ENCODE data around the gene ZBTB8B. TPM values are rescaled to one million over a fixed set of nuclear protein-coding genes. Genes with fewer than 3 reads are reported as not detected.

The ZBTB8B gene
- total and polyA plus RNA-seq, 2 experiments from 2014 or later, result not detected

GRCh38 chr1:32486463-32487113 lies 21.7 kb downstream of the ZBTB8B start:
- Histone ChIP-seq H3K4me3 (no peak overlapping the region), H3K4me2 (ENCODE audit: unreplicated experiment) (no peak overlapping the region), H3K36me3 (ENCODE audit: low read depth) (no peaks in the 10 kb centered on the region), H3K79me2 (ENCODE audit: insufficient read depth) (no peaks in the 10 kb centered on the region), H3F3A (ENCODE audit: insufficient read depth) (no peaks in the 10 kb centered on the region), H4K20me1 (ENCODE audit: insufficient read depth) (no peaks in the 10 kb centered on the region), H3K9me3 (ENCODE audit: low read depth) (no peaks in the 10 kb centered on the region), H3K9ac (no peak overlapping the region), H3K27ac (no peak overlapping the region), H3K9me2 (ENCODE audit: insufficient read depth) (no peaks in the 10 kb centered on the region), H2AFZ (no peak overlapping the region), H3K27me3 (replicated peaks; ENCODE audit: insufficient read depth) (no peaks in the 10 kb centered on the region), H3K4me1 (ENCODE audit: insufficient read depth) (no peaks in the 10 kb centered on the region)
- no peak for DNase-seq
- no peak for TF ChIP-seq EZH2 (IDR thresholded peaks at IDR 0.05; ENCODE audit: insufficient read depth, poor library complexity, severe bottlenecking)
- no peak for TF ChIP-seq EZH2phosphoT487 (IDR thresholded peaks at IDR 0.05; ENCODE audit: insufficient read depth, low read depth)
- 79 to 80% methylated on average over 7 of the region's 7 CpGs for WGBS, 2 experiments (ENCODE audit: low coverage in 1 of 2, low lambda C conversion rate in 2 of 2, missing lambda C conversion rate in 2 of 2)
- in situ Hi-C loops (cut with MboI), result no loop called here

- H3K4me1 ChIP-seq (ENCODE audit: insufficient read depth), result no peaks in the 10 kb centered on the region
- H3K27ac ChIP-seq, result no peak overlapping the region
- in situ Hi-C loops (cut with MboI), result no loop called here
- H3K9me2 ChIP-seq (ENCODE audit: insufficient read depth), result no peaks in the 10 kb centered on the region
- no peak for TF ChIP-seq EZH2 (IDR thresholded peaks at IDR 0.05; ENCODE audit: insufficient read depth, poor library complexity, severe bottlenecking)
- TF ChIP-seq EZH2phosphoT487 (IDR thresholded peaks at IDR 0.05; ENCODE audit: insufficient read depth, low read depth), result no peak
- H3K9ac ChIP-seq, result no peak overlapping the region
- H3K4me3 ChIP-seq, result no peak overlapping the region
- WGBS, 2 experiments (ENCODE audit: low coverage in 1 of 2, low lambda C conversion rate in 2 of 2, missing lambda C conversion rate in 2 of 2), result 75 to 77% methylated on average over 5 of the region's 5 CpGs
- no peaks in the 10 kb centered on the region for H3K36me3 ChIP-seq (ENCODE audit: low read depth)
- DNase-seq, result no peak
- H3K27me3 ChIP-seq (replicated peaks; ENCODE audit: insufficient read depth), result no peaks in the 10 kb centered on the region
- H3K79me2 ChIP-seq (ENCODE audit: insufficient read depth), result no peaks in the 10 kb centered on the region
- no peaks in the 10 kb centered on the region for H3K9me3 ChIP-seq (ENCODE audit: low read depth)
- H3F3A ChIP-seq (ENCODE audit: insufficient read depth), result no peaks in the 10 kb centered on the region
- H2AFZ ChIP-seq, result no peak overlapping the region
- no peak overlapping the region for H3K4me2 ChIP-seq (ENCODE audit: unreplicated experiment)
- no peaks in the 10 kb centered on the region for H4K20me1 ChIP-seq (ENCODE audit: insufficient read depth)
These were observed 22.3 kb downstream of the ZBTB8B start for GRCh38 chr1:32487182-32487581.

- H3K4me2 ChIP-seq (ENCODE audit: unreplicated experiment), result no peak overlapping the region
- no peaks in the 10 kb centered on the region for H3K9me2 ChIP-seq (ENCODE audit: insufficient read depth)
- 60 to 79% methylated on average over 3 of the region's 3 CpGs for WGBS, 2 experiments (ENCODE audit: low coverage in 1 of 2, low lambda C conversion rate in 2 of 2, missing lambda C conversion rate in 2 of 2)
- H3K27ac ChIP-seq, result no peak overlapping the region
- H3K9me3 ChIP-seq (ENCODE audit: low read depth), result no peaks in the 10 kb centered on the region
- no peak overlapping the region for H3K9ac ChIP-seq
- H2AFZ ChIP-seq, result no peak overlapping the region
- H3K4me1 ChIP-seq (ENCODE audit: insufficient read depth), result no peaks in the 10 kb centered on the region
- in situ Hi-C loops (cut with MboI), result no loop called here
- no peaks in the 10 kb centered on the region for H3K36me3 ChIP-seq (ENCODE audit: low read depth)
- no peaks in the 10 kb centered on the region for H3K27me3 ChIP-seq (replicated peaks; ENCODE audit: insufficient read depth)
- H3F3A ChIP-seq (ENCODE audit: insufficient read depth), result no peaks in the 10 kb centered on the region
- no peak for DNase-seq
- no peaks in the 10 kb centered on the region for H4K20me1 ChIP-seq (ENCODE audit: insufficient read depth)
- TF ChIP-seq EZH2 (IDR thresholded peaks at IDR 0.05; ENCODE audit: insufficient read depth, poor library complexity, severe bottlenecking) (no peak), EZH2phosphoT487 (IDR thresholded peaks at IDR 0.05; ENCODE audit: insufficient read depth, low read depth) (no peak)
- H3K79me2 ChIP-seq (ENCODE audit: insufficient read depth), result no peaks in the 10 kb centered on the region
- H3K4me3 ChIP-seq, result no peak overlapping the region
These were observed 25.0 kb downstream of the ZBTB8B start for GRCh38 chr1:32489774-32490454.

- no peaks in the 10 kb centered on the region for H3K36me3 ChIP-seq (ENCODE audit: low read depth)
- no peaks in the 10 kb centered on the region for H3K79me2 ChIP-seq (ENCODE audit: insufficient read depth)
- no peaks in the 10 kb centered on the region for H3K4me1 ChIP-seq (ENCODE audit: insufficient read depth)
- H2AFZ ChIP-seq, result no peak overlapping the region
- TF ChIP-seq EZH2phosphoT487 (IDR thresholded peaks at IDR 0.05; ENCODE audit: insufficient read depth, low read depth) (no peak), EZH2 (IDR thresholded peaks at IDR 0.05; ENCODE audit: insufficient read depth, poor library complexity, severe bottlenecking) (no peak)
- DNase-seq, result no peak
- H3K4me2 ChIP-seq (ENCODE audit: unreplicated experiment), result no peak overlapping the region
- no peaks in the 10 kb centered on the region for H3K9me3 ChIP-seq (ENCODE audit: low read depth)
- in situ Hi-C loops (cut with MboI), result no loop called here
- no peaks in the 10 kb centered on the region for H4K20me1 ChIP-seq (ENCODE audit: insufficient read depth)
- WGBS, 2 experiments (ENCODE audit: low coverage in 1 of 2, low lambda C conversion rate in 2 of 2, missing lambda C conversion rate in 2 of 2), result 87 to 90% methylated on average over 2 of the region's 2 CpGs
- no peaks in the 10 kb centered on the region for H3F3A ChIP-seq (ENCODE audit: insufficient read depth)
- no peak overlapping the region for H3K27ac ChIP-seq
- H3K9me2 ChIP-seq (ENCODE audit: insufficient read depth), result no peaks in the 10 kb centered on the region
- no peaks in the 10 kb centered on the region for H3K27me3 ChIP-seq (replicated peaks; ENCODE audit: insufficient read depth)
- no peak overlapping the region for H3K9ac ChIP-seq
- no peak overlapping the region for H3K4me3 ChIP-seq
These were observed 26.5 kb downstream of the ZBTB8B start for GRCh38 chr1:32491386-32491785.
